Stimulated activated CD4-positive, alpha-beta T cell treated with anti-CD3 and anti-CD28 coated beads, Interleukin-4, amount 100 ng/mL, for 24 hours (primary cell): ENCODE data around the gene NCAM1.
"Not testable (repeated sequence)": the region's sequence is repeated elsewhere in the genome, so short reads cannot be mapped to it uniquely, and the experiment has no call there.

Experiments used
- DNase-seq: peaks from one replicate; pipeline ENCODE4 v3.0.0-alpha.2; 2020

NCAM1 gene

DNA sequence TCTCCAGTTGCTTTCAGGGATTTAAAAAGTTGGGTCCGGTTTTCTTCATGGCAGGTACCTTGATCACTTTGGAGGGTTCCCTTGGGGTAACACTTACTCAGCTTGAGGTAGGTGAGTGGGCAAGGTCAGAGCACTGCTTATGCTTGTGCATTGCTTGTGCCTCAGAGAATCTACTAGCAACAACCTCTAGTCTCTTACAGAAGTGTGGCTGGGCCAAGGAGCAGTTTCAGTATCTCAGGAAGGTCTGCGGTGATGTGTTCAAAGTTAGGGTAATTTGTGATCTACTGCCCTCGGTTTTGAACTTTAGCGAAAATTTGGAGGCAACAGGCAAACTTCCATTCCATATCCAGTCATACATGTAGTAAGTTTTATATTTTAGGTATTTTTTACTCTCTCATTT is 62.8 kb downstream of the NCAM1 start:
- no peak for DNase-seq

DNA sequence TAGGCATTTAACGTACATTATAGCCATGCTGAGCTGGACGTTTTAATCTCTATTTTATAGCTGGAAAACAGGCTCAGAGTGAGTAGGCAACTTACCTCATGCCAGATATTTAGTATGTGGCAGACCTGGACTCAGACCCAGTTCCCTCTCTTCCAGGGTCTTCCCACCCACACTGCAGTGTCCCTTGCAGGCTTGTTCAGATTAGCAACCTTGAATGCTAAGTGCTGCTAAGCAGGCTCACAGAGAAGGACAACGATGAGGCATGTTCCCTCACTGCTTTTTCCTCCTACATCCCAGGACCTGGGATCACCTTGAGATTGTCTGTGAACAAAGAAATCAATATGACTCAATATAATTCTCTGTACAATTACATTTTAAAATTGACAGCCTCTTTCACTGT is 65.6 kb downstream of the NCAM1 start:
- no peak for DNase-seq

DNA sequence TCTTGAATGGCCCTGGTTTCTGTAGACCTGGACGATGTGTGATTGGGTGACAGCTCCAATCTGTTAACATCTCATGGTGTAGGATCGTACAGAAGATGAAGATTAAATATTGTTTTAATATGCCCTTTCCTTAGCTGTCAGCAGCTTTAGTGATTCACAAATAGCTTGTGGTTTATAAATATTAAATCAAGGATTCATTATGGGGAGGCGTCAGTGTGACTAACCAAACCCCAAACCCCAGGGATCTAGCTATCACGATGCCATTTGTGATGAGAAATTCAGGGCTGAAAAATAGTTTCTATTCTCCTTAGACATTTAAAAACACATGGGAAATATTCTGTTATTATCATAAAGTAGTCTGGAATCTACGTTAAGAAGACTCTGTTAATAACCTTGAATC is 73.4 kb downstream of the NCAM1 start:
- DNase-seq = no peak

DNA sequence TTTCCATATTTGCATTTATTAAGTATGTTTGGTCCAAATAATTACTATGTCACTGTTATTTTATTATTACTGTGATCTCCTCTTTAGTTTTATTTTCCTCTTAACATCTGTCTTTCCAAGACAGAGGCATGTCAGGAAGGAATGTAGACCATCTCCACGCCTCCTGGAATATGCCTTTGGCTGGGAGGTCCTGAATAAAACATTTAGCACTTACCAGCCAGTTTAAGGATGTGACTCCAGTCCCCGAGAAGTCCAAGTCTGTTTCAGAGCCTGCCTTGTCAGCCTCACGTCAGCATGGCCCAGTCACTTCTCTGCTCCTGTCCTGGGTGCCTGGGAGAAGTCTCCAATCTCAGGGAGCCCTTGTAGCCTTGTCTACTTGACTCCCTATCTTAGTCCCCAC is 74.5 kb downstream of the NCAM1 start:
- DNase-seq = no peak

DNA sequence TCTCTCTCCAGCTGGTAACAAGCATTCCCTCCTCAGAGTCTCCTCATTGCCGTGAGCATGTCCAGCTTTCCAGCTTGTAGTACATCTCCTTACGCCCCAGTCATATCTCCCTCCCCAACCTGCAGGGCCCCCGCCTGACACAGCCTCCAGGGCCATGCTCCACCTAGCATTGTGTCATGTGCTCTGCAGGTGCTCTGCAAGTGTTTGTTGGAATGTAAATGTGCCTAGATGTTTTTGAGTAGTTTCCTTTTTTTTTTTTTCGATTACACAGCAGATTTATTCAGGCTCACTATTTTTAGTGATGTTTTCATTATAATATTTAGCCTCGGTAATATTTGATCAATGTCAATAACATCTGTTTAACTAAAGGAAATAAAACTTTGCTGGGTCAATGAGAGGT is 82.5 kb downstream of the NCAM1 start:
- no peak for DNase-seq

DNA sequence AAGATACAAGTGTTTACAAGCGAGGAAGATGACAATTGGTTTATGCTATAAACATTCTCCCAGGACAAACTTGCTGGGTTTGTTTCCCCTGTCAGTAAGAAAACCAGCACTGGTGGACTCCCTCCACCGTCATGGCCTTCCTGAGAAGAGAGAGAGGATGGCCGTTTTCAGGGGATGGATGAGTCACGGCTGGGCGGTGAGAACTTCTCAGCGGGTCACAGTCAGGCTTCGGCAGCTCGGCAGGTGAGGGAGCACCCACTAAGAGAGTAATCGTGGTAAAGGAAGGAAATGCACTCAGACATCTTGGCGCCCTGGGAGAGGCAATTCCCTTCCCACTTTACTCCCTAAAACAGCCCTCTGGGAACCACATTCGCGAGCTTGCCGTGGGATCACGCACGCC is 83.9 kb downstream of the NCAM1 start:
- no peak for DNase-seq

DNA sequence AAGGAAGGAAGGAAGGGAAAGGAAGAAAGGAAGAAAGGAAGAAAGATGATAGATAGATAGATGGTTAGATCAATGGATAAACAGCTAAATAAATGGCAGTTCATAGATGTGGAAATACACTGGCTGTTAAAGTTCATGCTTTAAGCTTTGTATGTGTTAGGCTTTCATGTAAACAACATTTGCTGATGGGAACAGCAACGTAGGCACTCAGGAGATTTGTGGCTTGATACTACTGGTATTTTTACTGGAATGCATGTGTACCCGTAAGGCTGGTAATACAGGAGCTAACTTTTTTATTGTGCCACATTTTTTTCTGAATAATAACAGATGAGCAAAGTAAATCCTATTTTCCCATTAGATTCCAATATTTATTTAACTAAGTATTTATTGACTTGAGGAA is 85.6 kb downstream of the NCAM1 start:
- no peak for DNase-seq

DNA sequence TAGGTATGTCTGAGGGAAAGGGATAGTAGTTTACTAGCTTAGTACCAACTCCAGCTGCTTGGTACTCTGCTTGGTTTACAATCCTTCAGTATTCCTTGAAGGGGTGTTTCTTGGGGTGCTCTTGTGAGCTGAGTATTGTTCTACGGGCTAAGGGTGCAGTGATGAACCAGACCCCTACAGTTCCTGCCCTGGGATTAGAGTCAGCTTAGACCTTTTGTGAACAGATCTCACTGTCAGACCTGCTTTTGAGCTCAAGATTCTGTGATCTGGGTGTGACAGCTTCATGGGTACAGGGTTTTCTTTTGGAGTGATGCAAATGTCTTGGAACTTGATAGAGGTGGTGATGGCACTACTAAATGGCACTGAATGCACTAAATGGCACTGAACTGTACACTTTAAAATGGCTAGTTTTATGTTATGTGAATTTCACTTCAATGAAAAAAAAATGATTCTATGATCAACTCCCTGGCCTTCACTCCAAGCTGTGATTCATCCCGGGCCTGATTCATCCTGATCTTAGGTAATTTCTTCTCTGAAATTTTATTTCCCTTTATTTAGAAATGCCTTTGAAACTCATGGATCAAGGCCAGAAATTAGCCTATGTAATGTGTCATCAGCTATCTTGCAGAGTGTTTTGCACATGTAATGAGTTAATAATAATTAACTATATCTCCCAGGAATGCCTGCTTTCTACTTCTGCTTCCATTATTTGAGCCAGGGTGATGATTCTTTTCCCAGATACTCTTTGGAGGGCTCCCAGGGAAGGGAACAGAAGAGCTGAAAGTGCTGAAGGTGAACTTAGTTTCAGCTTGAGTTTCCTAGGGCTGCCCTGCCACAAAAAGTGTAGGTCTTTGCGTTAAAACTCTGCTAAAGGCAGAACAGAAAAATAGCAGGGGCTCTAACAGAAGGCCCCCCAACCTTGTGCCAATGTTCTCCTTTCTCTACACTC is 87.9 kb downstream of the NCAM1 start:
- no peak for DNase-seq

DNA sequence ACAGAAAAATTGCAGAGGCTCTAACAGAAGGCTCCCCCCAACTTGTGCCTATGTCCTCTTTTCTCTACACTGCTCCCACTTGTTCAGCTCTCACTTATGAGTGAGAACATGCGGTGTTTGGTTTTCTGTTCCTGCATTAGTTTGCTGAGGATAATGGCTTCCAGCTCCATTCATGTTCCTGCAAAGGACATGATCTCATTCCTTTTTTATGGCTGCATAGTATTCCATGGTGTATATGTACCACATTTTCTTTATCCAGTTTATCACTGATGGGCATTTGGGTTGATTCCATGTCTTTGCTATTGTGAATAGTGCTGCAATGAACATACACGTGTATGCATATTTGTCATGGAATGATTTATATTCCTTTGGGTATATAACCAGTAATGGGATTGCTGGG is 91.8 kb downstream of the NCAM1 start:
- not testable (repeated sequence) for DNase-seq

DNA sequence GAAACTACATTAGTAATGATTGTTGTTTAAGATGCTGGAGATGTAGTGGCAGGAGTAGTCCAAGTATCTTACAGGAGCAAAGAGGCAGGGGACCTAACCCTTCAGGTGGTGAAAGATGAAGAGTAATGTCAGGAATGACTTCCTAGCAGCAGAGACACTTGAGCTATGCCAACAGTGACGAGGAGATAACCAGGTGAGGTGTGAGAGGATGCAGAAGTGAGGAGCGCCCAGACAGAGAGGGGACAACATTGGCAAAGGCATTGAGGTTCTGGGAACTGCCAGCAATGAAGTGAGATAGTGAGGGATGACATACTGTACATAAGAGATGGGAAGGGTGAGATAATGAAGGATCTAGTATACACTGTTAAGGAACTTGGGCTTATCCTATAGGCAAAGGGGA is 95.8 kb downstream of the NCAM1 start:
- DNase-seq = no peak

DNA sequence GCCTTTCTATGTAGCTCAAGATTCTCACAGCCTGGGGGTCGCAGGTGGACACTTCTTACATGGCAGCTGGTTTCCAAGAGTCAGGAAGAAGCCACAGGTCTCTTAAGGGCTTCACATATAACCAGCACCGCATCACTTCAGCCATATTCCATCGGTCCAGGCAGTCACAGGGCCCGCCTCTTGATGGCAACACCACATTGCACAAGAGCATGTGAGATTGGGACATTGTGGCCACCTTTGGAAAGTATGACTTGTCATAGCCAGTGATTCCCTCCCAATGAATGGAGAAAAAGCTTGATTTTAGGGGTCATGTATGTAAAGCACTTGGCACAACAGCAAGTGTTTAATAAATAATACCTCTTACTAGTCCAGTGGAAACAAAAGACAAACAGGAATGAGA is 98.3 kb downstream of the NCAM1 start:
- no peak for DNase-seq

DNA sequence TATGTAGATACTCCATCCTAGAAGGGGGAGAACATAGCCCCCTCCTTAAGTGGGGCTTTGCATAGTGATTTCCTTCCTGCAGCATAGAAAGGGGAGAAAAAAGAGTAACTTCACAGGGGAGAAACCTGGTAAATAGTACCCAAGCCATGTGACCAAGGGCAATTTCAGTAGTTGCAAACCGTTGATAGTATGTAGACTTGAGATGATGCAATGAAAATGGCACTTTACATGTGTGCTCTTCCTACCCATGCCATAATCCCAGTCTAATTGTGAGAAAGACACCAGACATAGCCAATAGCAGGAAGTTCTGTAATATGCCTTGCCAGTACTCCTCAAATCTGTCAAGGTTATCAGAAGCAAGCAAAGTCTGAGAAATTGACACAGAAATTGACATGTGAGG is 104.1 kb downstream of the NCAM1 start:
- DNase-seq = no peak

DNA sequence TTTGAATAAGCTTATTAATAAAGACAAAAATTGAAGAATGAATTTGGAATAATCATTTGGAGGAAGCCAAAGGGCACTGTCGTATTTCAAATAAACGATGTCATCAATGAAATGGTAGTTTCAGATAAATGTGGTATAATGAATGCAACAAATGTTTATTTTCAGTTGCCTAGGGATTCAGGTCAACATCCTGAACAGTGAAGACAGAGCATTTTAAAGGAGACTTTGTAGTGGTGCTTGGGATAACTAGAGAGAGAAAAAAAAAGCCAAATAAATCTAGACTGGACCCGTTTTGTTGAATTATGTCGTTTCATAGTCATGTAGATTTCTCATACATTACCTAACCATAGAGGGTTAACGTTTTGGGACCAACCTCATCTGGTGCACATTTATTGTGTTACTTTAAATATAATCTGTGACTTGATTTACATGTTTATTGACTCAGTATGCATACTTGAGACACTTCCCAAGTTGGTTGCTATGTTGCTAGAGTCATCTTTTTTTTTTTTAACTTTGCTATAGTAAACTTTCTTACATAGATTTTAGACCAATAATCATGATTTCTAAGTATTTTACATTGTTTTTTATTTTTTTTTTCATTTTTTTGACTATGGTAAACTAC is 111.1 kb downstream of the NCAM1 start:
- no peak for DNase-seq

DNA sequence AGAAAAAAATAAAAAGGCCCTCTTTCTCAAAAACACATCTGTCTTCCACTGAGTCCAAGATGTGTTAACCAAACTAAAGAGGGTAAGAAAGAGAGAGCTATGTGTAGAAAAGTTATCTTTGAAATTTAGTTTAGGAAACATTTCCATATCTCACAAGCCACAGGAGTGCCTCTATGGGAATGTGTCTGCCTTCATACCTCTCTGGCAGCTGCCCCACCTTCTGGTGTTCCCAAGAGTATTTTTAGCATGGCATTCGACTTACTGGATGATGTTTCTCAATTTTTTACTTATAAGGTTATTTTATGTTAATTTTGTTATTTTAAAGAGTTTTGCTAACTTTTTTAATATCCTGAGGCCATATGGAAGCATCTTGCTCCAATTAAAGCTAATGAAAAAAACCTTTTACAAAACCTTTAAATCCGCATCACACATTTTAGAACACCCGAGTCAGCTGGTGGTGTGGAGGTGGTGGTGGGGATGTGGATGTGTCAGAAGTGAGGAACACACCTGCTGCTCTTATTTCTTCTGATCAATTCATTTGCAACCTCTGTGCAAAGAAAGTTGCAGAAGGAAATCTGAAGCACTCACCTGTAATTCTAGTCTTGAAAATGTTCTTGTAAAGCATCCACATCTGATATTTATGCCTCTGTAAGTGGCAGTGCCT is 112.2 kb downstream of the NCAM1 start:
- no peak for DNase-seq

DNA sequence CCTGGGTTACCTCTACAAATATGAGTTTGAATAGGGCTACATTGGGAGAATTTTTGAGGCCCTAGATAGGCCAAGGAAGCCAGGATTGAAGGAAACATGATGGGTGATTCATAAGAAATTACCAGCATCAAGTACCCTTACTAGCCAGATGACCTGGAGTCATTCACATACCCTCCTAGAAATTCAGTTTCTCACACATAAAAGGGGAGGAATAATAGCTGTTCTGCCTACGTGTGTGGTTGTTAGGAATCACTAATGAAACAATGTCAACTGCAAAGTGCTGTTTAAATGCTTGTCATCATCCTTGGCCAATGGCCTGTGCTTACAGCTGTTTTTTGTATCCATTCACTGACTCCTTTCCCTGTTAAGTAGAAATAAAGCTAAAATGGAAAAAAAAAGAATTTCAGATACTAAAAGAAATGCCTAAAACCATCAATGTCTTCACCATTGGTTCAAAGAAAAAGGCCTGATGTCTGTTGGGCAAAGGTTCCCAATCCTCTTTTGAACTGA is 114.4 kb downstream of the NCAM1 start:
- DNase-seq = no peak

DNA sequence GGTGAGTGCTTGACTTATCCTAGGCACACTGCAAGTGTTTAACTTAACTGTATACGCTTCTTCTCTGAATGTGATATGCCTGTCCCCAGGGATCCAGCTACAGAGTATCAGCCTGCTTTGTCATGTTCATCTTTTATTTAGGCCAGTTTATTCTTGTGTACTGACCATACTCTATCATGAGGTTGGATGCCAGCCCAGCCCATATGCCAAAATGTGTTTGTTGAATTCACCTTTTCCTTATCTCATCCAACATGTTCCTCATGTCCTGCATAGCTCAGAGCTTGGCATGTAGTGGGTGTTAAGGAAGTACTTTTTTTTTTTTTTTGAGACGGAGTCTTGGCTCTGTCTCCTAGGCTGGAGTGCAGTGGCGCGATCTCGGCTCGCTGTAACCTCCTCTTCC is 116.2 kb downstream of the NCAM1 start:
- DNase-seq = no peak

DNA sequence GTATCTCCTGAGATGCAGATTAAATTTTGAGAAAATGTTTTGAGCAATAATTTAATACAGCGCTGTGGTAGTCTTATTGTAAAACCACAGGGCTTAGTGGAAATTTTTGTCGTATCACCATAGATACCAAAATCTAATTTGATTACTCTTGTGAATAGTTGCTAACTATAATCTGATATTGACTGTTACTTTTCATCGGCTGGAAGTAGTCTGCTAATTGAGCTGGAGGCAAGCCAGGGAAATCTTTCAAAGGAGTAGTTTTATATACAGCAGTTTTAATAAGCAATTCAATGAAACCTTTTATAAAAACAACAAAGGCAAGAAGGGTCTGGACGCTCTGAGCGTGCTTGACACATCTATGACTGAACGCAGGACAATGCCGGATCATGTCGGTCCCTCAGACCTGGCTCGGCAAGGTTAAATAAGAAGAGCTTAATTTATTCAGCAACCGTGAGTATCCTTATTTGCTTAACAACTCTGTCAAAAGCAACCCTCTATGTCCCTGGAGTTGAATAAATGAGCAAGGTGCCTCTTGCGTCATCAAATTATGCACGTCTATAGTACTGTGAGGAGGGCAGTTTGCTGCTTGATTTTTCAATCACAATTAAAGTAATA is 121.2 kb downstream of the NCAM1 start:
- DNase-seq = no peak

DNA sequence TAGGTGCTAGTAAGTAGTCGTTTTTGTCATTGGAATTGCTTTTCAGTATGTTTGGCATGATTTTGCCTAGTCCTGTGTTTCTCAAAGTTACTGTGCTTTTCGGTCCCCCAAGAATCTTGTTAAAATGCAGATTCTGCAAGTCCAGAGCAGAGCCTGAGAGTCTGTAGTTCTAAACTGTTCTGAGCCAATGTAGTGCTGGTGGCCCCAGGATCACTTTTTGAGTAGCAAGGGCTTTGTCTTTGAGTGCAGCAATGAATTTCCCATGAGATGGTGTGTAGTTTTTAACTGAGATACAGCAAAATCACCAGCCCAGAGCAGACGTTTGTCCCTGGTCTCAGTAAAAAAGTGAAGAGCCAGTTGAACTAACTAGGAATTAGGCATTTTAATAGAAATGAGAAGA is 122.4 kb downstream of the NCAM1 start:
- no peak for DNase-seq

DNA sequence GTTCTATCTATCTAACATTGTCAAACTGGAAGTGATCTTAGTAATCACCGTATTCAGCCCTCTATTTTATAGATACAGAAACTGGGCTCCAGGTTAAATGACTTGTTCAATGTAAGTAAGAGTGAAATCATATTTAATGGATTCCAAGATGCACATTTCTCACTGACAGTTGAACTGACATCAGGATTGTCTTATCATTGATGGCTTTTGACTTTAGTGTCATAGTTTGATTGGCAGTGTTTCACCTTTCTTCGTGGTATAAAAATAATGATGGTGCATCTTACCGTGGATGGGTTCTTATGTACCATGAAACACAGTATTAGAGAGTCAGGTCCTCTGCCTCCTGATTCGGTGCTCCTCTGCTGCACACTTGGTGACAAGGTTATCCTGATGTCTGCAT is 123.1 kb downstream of the NCAM1 start:
- DNase-seq = no peak

DNA sequence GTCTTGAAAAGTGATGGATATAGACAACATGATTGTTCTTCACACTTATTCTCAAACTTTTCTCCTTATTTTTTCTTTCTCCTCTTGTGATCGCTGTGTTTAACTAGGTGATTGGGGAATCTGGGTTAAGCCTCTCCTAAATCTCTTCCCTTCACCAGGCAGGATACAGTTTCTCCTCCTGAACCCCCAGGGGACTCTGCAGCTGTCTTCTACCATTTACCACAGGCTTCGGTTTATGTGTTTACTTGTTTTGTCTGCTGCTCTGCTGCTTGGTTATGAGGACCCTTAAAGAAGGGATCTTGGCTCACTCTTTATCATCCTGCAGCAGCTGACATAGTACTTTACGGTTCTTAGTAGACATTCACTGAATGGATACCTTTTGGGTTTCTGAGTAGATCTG is 124.2 kb downstream of the NCAM1 start:
- DNase-seq = no peak

DNA sequence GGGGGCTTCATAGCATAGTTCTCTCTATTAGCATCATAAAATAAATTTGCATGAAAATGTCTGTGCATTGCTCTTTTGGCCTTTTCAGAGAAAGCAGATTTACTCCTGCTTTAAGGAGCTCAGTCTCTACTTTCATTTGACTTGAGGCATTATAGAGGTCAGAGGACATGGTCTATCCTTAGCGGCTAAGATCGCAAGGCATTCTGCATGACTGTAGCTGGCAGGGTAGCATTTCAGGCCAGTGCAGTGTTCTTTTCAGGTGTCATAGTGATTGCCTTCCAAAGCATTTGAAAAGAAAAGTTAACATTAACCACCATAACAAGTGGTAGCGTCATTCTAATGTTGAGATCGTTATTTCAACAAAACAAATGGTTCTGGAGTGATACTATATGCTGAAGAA is 126.5 kb downstream of the NCAM1 start:
- DNase-seq = no peak

DNA sequence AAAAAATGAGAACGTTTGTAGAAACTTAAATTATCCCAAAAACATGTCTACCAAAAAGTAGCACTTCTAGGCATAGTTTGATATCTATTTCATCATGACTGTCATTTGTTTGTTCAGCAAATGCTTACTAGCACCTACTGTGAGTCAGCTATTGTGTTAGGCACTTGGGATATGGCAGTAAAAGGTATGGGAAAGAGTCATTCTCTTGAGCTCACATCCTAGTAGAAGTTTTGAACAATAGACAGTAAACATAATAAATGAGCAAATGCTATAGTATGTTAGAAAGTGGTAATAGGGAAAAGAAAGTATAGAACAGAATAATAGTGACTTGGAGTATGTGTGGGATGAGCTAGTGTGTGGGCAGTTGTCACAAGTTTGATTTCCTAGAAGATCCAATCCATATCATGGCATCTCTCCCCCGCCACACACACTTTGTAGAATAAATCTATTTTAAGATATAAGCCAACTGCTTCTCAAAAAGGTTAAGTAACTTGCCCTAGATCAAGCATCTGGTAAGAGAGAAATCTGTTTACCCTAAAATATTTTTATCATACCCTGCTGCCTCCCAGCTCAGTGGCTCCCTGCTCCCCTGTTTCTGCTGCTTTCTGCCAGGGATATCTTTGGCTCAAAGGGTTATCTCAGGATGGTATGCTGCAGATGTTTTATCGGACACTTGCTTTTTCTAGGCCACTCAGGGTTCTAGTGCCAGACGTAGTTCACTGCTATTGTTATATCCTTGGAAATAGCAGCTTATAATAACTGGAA is 129.7 kb downstream of the NCAM1 start:
- DNase-seq = no peak

DNA sequence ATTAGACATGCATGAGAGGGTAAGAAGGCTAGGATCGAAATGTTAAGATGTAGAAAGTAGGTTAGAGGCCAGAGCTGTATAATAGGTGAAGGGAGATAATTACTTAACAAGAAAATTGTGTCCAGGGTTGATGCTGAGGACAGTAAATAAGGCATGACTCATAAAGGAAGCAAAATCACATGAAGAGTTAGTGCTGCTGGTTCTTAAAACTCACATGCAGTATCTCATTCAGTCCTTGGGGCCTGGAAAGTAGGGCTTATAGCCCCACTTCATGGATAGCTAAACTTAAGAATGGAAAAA is 130.2 kb downstream of the NCAM1 start:
- no peak for DNase-seq
